Cerebellar nuclear complex (tissue), 1 donor: ENCODE data around the gene POLR2A.

Source experiments
- DNase-seq, 2 experiments: peaks; one replicate each; lab custom pipeline; 2025; lab: John Stamatoyannopoulos, UW

Gene POLR2A

DNA sequence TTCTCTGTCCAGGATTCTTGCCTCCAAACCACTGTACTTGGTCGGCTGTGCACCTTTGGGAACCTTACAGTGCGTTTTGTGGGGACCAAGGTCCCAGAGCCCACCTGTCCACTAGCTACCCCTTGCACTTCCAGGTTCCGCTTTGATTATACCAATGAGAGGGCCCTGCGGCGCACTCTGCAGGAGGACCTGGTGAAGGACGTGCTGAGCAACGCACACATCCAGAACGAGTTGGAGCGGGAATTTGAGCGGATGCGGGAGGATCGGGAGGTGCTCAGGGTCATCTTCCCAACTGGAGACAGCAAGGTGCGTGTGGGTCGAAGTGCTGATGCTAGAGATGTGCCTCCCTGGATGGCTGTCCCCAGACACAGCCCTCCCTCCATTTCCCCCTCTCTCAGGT is 18.8 kb downstream of the POLR2A start:
- no peak for DNase-seq

DNA sequence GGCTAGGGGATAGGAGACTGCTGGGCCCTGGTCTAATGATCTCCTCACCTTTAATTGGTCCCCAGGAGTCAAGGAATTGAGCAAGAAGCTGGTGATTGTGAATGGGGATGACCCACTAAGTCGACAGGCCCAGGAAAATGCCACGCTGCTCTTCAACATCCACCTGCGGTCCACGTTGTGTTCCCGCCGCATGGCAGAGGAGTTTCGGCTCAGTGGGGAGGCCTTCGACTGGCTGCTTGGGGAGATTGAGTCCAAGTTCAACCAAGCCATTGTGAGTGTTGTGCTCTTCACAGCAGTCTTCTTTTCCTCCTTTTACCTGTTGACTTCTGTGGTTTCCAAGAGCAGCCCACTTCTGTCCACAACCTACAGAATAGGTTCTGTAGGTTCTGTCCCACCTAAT is 19.4 kb downstream of the POLR2A start:
- DNase-seq, result no peak

DNA sequence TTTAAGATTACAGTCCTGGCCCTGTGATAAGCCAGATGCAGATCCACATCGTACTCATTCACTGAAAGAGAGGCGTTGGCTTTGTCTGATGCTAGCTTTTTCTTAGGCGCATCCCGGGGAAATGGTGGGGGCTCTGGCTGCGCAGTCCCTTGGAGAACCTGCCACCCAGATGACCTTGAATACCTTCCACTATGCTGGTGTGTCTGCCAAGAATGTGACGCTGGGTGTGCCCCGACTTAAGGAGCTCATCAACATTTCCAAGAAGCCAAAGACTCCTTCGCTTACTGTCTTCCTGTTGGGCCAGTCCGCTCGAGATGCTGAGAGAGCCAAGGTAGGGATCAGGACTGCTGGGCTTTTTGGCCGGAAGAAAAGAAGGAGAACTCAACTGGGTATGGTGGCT is 24.0 kb downstream of the POLR2A start:
- DNase-seq, result no peak

DNA sequence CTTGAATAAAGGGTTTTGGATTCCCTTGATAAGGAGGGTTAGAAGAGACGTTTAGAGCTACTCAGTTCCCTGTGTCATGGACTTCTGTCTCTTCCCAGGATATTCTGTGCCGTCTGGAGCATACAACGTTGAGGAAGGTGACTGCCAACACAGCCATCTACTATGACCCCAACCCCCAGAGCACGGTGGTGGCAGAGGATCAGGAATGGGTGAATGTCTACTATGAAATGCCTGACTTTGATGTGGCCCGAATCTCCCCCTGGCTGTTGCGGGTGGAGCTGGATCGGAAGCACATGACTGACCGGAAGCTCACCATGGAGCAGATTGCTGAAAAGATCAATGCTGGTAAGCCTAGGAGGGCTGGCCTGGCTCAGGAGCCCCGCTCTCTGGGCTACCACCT is 24.7 kb downstream of the POLR2A start:
- no peak for DNase-seq

DNA sequence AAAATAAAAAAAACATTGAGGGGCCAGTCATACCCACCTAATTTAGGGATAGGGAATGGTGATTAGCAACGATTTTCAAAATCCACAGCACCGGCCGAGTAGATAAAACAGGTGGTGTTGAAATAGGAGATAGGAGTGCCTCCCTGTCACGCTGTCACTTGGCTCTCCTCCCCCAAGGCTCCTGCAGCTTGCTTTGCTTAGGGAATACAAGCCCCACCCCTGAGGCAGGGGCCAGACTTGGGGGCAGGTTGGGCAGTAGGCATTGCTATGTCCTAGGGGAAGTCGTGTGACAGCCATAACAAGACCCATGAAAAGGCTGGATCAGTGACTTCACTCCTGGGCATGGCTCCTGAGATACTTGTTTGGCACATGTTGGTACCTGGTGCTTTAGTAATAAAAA is 25.8 kb downstream of the POLR2A start:
- DNase-seq, result no peak

DNA sequence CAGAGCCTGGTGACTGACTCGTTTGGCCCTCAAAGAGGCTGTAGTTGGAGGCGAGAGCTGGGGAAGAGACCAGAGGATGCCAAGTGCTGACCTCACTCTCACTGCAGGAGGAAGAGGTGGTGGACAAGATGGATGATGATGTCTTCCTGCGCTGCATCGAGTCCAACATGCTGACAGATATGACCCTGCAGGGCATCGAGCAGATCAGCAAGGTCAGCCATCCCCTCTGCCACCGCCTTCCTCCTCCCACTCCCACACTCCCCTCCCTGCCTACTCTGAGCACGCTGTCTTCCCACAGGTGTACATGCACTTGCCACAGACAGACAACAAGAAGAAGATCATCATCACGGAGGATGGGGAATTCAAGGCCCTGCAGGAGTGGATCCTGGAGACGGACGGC is 26.9 kb downstream of the POLR2A start:
- no peak for DNase-seq

DNA sequence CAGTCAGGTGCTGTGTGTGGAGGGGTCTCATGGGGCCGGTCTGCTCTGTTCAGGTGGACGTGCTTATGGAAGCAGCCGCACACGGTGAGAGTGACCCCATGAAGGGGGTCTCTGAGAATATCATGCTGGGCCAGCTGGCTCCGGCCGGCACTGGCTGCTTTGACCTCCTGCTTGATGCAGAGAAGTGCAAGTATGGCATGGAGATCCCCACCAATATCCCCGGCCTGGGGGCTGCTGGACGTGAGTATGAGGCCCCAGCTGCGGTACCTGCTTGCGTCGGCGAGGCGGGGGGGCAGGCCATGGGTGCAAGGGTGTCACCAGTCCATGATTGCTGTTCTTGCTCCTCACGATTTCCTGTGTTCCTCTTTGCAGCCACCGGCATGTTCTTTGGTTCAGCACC is 27.9 kb downstream of the POLR2A start:
- no peak for DNase-seq

DNA sequence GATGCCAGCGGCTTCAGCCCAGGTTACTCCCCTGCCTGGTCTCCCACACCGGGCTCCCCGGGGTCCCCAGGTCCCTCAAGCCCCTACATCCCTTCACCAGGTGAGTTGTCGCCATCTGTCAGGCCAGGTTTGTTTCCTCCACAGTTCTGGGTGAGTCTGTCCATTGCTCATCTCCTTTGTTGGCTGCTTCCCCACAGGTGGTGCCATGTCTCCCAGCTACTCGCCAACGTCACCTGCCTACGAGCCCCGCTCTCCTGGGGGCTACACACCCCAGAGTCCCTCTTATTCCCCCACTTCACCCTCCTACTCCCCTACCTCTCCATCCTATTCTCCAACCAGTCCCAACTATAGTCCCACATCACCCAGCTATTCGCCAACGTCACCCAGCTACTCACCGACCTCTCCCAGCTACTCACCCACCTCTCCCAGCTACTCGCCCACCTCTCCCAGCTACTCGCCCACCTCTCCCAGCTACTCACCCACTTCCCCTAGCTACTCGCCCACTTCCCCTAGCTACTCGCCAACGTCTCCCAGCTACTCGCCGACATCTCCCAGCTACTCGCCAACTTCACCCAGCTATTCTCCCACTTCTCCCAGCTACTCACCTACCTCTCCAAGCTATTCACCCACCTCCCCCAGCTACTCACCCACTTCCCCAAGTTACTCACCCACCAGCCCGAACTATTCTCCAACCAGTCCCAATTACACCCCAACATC is 28.8 kb downstream of the POLR2A start:
- no peak for DNase-seq

DNA sequence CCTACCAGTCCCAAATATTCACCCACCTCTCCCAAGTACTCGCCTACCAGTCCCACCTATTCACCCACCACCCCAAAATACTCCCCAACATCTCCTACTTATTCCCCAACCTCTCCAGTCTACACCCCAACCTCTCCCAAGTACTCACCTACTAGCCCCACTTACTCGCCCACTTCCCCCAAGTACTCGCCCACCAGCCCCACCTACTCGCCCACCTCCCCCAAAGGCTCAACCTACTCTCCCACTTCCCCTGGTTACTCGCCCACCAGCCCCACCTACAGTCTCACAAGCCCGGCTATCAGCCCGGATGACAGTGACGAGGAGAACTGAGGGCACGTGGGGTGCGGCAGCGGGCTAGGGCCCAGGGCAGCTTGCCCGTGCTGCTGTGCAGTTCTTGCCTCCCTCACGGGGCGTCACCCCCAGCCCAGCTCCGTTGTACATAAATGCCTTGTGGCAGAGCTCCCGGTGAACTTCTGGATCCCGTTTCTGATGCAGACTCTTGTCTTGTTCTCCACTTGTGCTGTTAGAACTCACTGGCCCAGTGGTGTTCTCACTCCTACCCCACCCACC is 29.8 kb downstream of the POLR2A start:
- DNase-seq, result no peak

DNA sequence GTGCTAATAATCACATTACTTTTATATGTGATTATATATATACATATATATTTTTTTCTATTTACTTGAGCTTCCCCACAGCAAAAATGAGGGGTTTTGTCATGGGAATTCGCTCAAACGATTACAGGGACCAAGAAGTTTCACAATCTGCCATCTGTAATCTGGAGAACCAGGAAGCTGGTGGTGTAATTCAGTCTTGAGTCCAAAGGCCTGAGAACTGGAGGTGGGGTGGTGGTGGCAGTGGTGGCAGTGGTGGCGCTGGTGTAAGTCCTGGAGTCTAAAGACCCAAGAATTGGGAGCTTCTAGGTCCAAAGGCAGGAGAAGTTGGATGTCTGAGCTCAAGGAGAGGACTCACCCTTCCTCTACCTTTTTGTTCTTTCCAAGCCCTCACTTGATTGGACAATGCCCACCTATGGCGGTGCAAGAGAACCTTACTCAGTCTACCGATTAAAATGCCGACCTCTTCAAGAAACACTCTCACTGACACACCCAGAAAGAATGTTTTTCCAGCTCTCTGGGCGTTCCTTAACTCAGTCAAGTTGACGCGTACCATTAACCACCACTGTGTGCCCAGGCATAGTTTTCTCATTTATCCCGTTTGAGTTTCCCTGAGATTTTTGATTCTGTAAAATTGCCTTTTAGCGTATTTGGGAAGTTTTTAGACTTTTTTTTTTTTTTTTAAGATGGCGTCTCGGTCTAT is 31.9 kb downstream of the POLR2A start:
- DNase-seq, result no peak

DNA sequence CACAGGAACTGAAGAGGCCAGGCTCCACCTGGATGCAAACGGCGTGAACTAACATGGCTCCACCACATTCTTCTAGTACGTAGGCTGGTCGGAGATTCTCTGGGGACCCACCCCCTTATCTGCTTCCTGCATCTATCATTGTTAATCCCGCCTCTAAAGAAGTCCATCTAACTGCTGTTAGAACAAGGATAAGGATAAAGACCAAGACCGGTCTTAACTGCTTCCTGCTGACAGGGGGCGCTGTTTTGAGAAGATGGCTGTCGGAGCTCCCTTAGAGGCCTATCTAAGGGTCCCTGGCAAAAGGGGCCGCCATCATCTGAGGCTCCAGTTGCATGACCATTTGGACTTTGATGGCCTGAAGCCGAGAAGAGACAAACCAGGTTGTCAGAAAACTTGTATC is 38.9 kb downstream of the POLR2A start:
- no peak for DNase-seq

DNA sequence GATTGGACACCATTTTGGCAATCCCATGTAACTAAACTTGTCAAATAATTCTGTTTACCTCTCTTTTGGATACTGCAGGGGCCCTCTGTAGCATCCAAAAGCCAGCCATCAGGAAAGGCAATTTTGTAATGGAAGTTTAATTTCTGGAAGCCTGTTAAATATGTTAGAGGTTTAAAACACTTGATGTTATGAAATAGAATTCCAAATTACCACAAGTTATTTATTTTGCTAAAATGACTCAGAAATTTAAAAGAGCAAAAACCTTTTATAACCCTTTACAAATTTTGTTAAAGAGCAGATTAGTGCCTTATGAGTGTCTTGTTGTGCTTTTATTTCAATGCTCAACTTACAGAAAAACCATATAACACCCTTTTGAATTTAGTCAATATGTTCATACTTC is 44.7 kb downstream of the POLR2A start:
- DNase-seq, result no peak

DNA sequence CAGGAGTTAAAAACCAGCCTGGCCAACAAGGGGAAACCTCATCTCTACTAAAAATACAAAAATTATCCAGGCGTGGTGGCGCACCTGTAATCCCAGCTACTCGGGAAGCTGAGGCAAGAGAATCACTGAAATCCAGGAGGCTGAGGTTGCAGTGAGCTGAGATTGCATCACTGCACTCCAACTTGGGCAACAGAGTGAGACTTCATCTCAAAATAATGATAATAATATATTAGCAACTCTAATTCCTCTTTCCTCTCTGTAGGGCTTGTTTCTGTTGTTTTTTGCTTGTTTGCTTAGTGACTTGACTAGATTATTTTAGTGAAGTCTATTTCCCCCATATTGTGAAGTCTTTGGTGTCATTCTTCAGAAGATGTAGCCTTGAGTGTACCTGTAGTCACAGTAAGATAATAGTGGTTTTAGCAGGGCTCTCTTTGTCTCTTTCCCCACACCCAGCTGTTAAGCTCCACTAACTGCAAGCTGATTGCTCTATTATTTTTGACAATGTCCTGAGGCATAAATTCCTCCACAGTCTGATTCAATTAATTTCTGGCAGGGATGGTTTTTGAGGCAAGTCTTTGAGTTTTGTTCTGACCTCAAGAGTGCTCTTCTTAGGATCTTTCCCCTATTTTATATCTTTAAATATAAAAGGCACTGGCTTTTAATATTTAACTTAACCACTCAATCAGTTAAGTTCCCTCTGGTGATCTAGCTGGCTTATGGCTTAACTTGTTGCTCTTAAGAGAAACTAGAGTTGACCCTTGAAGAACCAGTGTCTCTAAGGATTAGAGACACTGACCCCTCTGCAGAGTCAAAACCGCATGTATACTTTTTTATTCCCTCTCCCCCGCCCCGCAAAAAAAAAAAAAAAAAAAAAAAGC is 46.1 kb downstream of the POLR2A start:
- no peak for DNase-seq

DNA sequence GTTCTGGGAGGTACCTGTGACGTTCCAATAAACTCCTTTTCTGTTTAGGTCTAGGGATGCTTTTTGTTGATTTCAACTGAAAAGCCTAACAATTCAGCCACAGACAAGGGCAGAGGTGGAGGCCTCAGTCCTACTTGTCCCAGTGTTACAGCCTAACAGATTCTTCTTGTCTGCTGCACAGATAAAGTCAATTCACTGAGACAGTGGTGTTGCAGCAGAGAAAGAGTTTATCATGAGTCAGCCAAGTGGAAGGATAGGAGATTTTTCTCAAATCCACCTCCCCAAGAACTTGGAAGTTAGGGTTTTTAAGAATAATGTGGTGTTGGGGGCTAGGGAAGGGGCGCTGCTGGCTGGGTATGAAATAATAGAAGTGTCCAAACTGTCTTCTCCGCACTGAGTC is 53.9 kb downstream of the POLR2A start:
- DNase-seq, result no peak

DNA sequence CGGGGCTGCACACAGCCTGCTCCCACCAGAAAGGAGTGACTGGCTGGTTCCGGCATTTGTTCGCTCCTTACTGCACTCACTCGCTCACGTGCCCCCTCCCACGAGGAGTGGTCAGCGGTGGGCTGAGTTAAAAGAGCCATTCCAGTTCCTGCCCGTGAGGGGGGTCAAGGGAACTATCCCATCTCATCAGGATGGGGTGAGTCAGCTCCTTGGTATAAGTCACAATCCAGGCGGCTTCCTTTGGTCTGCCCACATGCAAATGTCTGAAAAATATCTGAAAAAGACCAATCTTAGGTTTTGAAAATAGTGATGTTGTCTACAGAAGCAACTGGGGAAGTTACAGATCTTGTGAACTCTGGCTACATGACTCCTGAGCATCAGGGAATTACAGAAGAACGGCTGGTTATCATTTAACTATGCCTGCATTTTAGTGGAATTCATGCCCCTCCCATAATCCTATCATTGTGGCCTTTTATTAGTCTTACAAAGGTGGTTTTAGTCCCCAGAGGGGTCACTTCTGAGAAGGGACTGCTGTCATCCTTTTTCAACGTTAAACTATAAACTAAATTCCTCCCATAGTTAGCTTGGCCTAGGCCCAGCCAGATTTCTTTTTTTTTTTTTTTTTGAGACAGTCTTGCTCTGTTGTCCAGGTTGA is 54.9 kb downstream of the POLR2A start:
- DNase-seq, result no peak

DNA sequence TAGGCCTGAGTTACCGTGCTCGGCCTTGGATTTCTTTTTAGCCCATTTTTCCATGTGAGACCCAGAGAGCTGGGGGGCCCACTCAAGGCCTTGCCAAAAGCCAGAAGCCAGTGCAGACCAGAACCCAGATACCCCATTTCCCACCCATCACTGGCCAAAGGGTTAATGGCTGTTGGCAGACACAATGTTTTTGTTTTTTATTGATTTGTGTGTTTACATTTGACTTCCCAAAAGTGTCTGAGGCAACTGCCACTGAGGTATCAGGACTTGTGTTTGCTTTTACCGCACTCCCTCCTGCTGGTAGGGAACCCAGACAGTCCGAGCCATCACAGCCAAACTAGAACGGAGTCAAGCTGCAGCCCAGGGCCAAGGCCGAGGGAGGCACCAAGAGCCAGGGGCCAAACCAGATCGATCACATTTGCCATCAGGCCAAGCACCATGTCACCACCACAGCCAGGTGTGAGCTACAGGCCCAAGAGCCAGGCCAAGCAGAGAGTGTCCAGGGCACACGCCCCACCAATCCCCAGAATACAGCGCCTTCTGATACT is 57.0 kb downstream of the POLR2A start:
- no peak for DNase-seq

DNA sequence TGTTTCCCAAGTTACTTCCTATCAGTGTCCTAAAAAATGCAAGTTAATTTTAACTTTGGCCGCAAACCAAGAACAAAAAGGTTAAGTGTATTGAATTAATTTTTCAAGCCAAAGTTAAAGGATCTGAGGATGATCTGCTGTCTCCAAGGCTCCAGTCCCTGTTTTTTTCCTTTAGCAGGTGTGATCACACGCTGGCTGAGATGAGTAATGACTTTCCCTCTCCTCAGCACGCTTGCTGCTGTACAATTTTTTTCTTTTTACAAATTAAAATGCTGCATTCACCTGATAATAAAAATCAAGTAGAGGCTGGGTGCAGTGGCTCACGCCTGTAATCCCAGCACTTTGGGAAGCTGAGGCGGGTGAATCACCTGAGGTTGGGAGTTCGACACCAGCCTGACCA is 60.7 kb downstream of the POLR2A start:
- DNase-seq, result no peak

DNA sequence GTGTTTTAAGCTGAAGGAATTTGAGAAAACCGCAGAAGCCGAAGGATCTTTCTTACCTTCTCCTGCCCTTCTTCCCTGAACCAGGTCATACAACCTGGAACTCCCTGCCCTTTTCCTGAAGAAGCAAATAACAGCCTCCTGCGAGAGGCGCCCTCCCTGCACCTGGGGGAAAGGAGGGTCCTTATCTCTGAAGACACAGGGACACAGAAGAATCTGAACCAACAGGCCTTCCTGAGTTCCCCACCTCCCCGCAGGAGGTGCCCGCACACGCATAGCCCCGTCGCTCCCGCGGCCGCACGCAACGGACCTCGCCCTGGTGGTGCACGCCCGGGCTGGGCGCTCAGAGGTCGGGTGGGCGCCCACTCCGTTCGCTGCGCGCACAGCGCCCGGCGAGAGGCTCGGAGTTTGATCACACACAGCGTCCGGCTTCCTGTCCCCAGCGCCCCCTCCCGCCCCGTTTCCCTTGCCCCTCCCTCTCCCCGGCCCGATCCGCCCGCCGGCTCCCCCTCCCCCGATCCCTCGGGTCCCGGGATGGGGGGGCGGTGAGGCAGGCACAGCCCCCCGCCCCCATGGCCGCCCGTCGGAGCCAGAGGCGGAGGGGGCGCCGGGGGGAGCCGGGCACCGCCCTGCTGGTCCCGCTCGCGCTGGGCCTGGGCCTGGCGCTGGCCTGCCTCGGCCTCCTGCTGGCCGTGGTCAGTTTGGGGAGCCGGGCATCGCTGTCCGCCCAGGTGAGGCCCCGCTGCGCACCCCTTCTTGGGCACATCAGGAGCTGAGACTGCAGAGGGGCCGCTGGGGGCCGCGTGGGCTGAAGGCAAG is 64.6 kb downstream of the POLR2A start, which contains the start of gene TNFSF12:
TNFSF12 (plus strand) TSS at position 474 of the 816 bp plus-strand sequence; CDS start at position 570, 96 bp downstream.
- DNase-seq, result no peak
